Glomerular endothelial cell (primary cell): Measurements from ENCODE around the gene CIC. TPM values are rescaled to one million over a fixed set of nuclear protein-coding genes. Genes with fewer than 3 reads are reported as not detected.
"Not testable (repeated sequence)": the region's sequence is repeated elsewhere in the genome, so short reads cannot be mapped to it uniquely, and the experiment has no call there.

Experiments
- DNase-seq: peaks from one replicate; pipeline ENCODE4 v3.0.0-alpha.2; 2011; ENCODE audit warnings: low read depth, low spot score; ENCODE audit errors: extremely low read depth
- total RNA-seq: library from RNA; depleted of rRNA; stranded (reverse); fragments of >200 nt; gene quantifications from 2 replicates; pipeline ENCODE4 v1.2.3, GENCODE V29; 2015

Gene CIC
- total RNA-seq, 1 donor from 2014 or later = 80.2 TPM

GRCh38 chr19:42254089-42254849 is 14.8 kb upstream of the CIC start:
- no peak for DNase-seq

GRCh38 chr19:42254850-42255765 is 13.9 kb upstream of the CIC start, which contains the start of gene ERF:
Gene ERF, minus strand, starts transcription at chr19:42255128. Its CDS starts 129 bp downstream, at chr19:42254999.
- DNase-seq = no peak

GRCh38 chr19:42255766-42256745 is 13.0 kb upstream of the CIC start:
- DNase-seq = no peak

- DNase-seq = not testable (repeated sequence)
Observed at GRCh38 chr19:42257842-42258241, 11.2 kb upstream of the CIC start.

GRCh38 chr19:42261763-42262162 is 7.3 kb upstream of the CIC start:
- no peak for DNase-seq

GRCh38 chr19:42266105-42266504 is 2.9 kb upstream of the CIC start:
- DNase-seq = not testable (repeated sequence)

GRCh38 chr19:42266928-42267603 is 2.0 kb upstream of the CIC start:
- not testable (repeated sequence) for DNase-seq

GRCh38 chr19:42267644-42268141 is 1.4 kb upstream of the CIC start:
- no peak for DNase-seq

GRCh38 chr19:42268142-42268703 is 829 bp upstream of the CIC start:
- DNase-seq = peak; percentile 94

- no peak for DNase-seq
Observed at GRCh38 chr19:42269478-42270345, 660 bp downstream of the CIC start.

GRCh38 chr19:42270346-42271044 is 1.4 kb downstream of the CIC start:
- no peak for DNase-seq

GRCh38 chr19:42271045-42271419 is 2.0 kb downstream of the CIC start:
- DNase-seq = no peak

GRCh38 chr19:42271861-42272534 is 2.9 kb downstream of the CIC start:
- no peak for DNase-seq

GRCh38 chr19:42272535-42272897 is 3.5 kb downstream of the CIC start:
- DNase-seq = no peak

- no peak for DNase-seq
Observed at GRCh38 chr19:42272989-42273406, 3.9 kb downstream of the CIC start.

GRCh38 chr19:42273407-42274064 is 4.5 kb downstream of the CIC start:
- DNase-seq = no peak
